NCI-H1048 (cell line): ENCODE measurements around the gene VPS45.

Experiments used
- DNase-seq: peaks from one replicate; lab custom pipeline; 2025; lab: John Stamatoyannopoulos, UW

The VPS45 gene

DNA sequence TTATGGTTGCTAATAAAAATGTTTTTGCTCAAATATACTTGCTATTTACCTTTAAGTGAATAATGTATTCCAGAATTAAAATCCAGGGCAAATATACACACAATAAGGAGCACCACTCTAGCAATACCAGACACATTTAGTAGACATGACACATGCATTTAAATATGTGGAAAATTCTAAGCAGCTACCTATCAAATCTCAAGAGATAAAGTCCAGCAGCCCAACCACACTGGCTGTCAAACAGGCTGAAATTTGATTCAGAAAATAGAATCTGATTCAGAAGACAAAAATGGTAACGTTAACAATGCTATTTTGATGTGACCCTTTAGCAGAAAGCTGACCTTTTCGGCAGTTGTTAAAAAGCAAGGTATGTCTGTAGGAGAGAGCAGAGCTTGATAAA is 124.4 kb downstream of the VPS45 start:
- no peak for DNase-seq

DNA sequence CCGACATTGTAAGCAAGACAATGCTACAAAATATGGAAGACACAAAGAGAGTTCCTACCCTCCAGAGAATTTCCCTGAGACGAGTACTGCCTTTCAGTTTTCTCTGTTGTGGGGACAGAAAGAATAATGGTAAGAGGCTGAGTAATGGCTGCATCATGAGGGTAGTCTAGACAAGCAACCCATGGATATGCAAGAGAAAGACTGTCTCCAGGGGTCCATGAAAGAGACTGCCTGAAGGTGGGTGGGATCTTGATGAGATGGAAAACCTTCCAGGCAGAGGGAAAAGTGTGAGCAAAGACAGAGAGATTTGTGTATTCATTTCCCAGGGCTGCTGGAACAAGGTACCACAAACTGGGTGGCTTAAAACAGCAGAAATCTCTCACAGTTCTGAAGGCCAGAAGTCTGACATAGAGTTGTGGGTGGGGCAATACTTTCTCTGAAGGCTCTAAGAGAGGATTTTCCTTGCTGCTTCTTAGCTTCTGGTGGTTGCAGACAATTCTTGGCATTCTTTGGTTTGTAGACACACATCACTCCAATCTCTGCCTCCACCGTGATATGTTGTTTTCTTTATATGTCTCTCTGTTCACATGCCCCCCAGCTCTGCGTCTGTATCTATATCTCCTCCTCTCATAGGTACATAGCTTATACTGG is 126.9 kb downstream of the VPS45 start:
- DNase-seq = no peak
